K562 (cell line): Measurements from ENCODE around the gene S100A6. TPM values are rescaled to one million over a fixed set of nuclear protein-coding genes. Genes with fewer than 3 reads are reported as not detected.

Source experiments
- ATF1 ChIP-seq, 2 experiments: fragments of 450-650 bp in 1 of 2; IDR thresholded peaks; 2 replicates each; pipeline ENCODE4 v1.6.1; 2016; ENCODE audit warnings: missing compliant biosample characterization in 1 of 2, missing genetic modification characterization in 1 of 2
- DIDO1 ChIP-seq: fragments of 450-650 bp; IDR thresholded peaks from 2 replicates; pipeline ENCODE4 v1.6.1; 2016; ENCODE audit warnings: low read depth, missing biosample characterization, missing genetic modification characterization
- DNMT1 ChIP-seq: fragments of 450-650 bp; IDR thresholded peaks from 2 replicates; pipeline ENCODE4 v1.6.1; 2016; ENCODE audit warnings: antibody characterized with exemption, mild to moderate bottlenecking
- ELF2 ChIP-seq: fragments of 250-450 bp; sonication (Bioruptor Pico); IDR thresholded peaks from 2 replicates; pipeline ENCODE4 v1.5.0; 2021; ENCODE audit warnings: mild to moderate bottlenecking
- MTA3 ChIP-seq: fragments of 450-650 bp; formaldehyde crosslinking; IDR thresholded peaks from 2 replicates; pipeline ENCODE4 v1.6.1; 2017; ENCODE audit warnings: mild to moderate bottlenecking, borderline replicate concordance
- SIN3B ChIP-seq: fragments of 450-650 bp; IDR thresholded peaks from 2 replicates; pipeline ENCODE4 v1.6.1; 2017; ENCODE audit warnings: low read depth, mild to moderate bottlenecking, moderate library complexity
- SLC30A9 ChIP-seq: fragments of 250-450 bp; sonication (Bioruptor Pico); IDR thresholded peaks from 2 replicates; pipeline ENCODE4 v1.8.0; 2022; ENCODE audit warnings: mild to moderate bottlenecking, moderate library complexity
- SRSF7 ChIP-seq: fragments of 200-400 bp; formaldehyde crosslinking; optimal IDR thresholded peaks from 2 replicates; pipeline ENCODE3; 2017; ENCODE audit warnings: mild to moderate bottlenecking, low read depth, low read length
- TBP ChIP-seq: optimal IDR thresholded peaks from 2 replicates; pipeline ENCODE3; 2011; ENCODE audit warnings: low read depth, low read length, improper control_type of control experiment
- THRAP3 ChIP-seq: fragments of 450-650 bp; IDR thresholded peaks from 2 replicates; pipeline ENCODE4 v1.6.1; 2016; ENCODE audit warnings: mild to moderate bottlenecking, inconsistent platforms, borderline replicate concordance
- WHSC1 ChIP-seq: IDR thresholded peaks from one replicate; pipeline ENCODE4 v1.6.1; 2012; ENCODE audit warnings: low read length, control low read depth, inconsistent platforms
- ZFP91 ChIP-seq: sonication (generic); formaldehyde crosslinking; IDR thresholded peaks from 2 replicates; pipeline ENCODE4 v1.8.0; 2022; ENCODE audit warnings: mild to moderate bottlenecking, missing genetic modification reagents
- ZNF318 ChIP-seq, 2 experiments: fragments of 450-650 bp; IDR thresholded peaks; 2 replicates each; pipeline ENCODE4 v1.6.1; 2016; ENCODE audit warnings: mild to moderate bottlenecking in 2 of 2, borderline replicate concordance in 1 of 2, low read depth in 1 of 2, moderate library complexity in 1 of 2
- ZNF586 ChIP-seq: fragments of 450-650 bp; formaldehyde crosslinking; conservative IDR thresholded peaks from 2 replicates; pipeline ENCODE4 v1.4.0; 2020; ENCODE audit warnings: mild to moderate bottlenecking, moderate library complexity
- polyA plus RNA-seq, 8 experiments: library from polyadenylated mRNA; depleted of rRNA in 4 of 8; stranded (reverse) in 5 of 8; unstranded in 3 of 8; fragments of >200 nt; fragmentation: Nextera tagmentation in 2 of 8; fragmentation: Illumina TruSeq in 1 of 8; extraction: Ambion mirVana in 2 of 8; extraction: Trizol in 1 of 8; gene quantifications; 2 replicates each; pipeline versions ENCODE4 v1.2.1 to v1.2.3, GENCODE V29; 2011 to 2014; ENCODE audit warnings: inconsistent platforms in 1 of 8, missing spikeins in 1 of 8
- total RNA-seq, 7 experiments: library from RNA; depleted of rRNA in 6 of 7; stranded (reverse); fragments of >200 nt in 6 of 7; fragmentation: Illumina TruSeq in 2 of 7; extraction: Trizol in 2 of 7; gene quantifications; 2 replicates each; pipeline versions ENCODE4 v1.2.1 to v1.2.3, GENCODE V29; 2011 to 2021; ENCODE audit warnings: low replicate concordance in 1 of 7

The S100A6 gene
- total and polyA plus RNA-seq, 9 of the 15 experiments (the other 6 are each of a cell fraction or from before 2014, with no cell fraction given), result 9.8 to 66.5 (median 23.2) TPM

- TF ChIP-seq ZFP91 (no peak), WHSC1 (no peak), SIN3B (no peak), ZNF318 (IDR thresholded peaks at IDR 0.05; ENCODE audit: borderline replicate concordance in 1 of 2, low read depth in 1 of 2) (peak in 1 of 2 experiments; percentile 87; a peak in 2 of 4 replicates), TBP (peak; percentile 55), ZNF586 (CRISPR knock-in tag) (no peak), THRAP3 (no peak), ATF1 (CRISPR knock-in tag; IDR thresholded peaks at IDR 0.05) (no peak), ATF1 (tag; IDR thresholded peaks at IDR 0.05) (peak; percentile 38), SLC30A9 (no peak), DIDO1 (tag) (peak; percentile 53; the same call in 1 of the 2 replicates), DNMT1 (no peak), SRSF7 (no peak), ELF2 (CRISPR knock-in tag) (no peak), MTA3 (peak; percentile 94)
Observed at GRCh38 chr1:153566414-153567371, 30.9 kb upstream of the S100A6 start (continued).
